Stimulated activated CD4-positive, alpha-beta T cell treated with anti-CD3 and anti-CD28 coated beads, Interleukin-4, amount 100 ng/mL, for 48 hours (primary cell): Measurements from ENCODE around the gene RAB3C.
"Not testable (repeated sequence)": the region's sequence is repeated elsewhere in the genome, so short reads cannot be mapped to it uniquely, and the experiment has no call there.

Experiments
- DNase-seq, 2 donors: peaks; one replicate each; pipeline ENCODE4 v3.0.0-alpha.2; 2020; ENCODE audit warnings: low read depth in 2 of 2

The RAB3C gene

GRCh38 chr5:58602889-58603288 is 20.0 kb downstream of the RAB3C start:
- not testable (repeated sequence) for DNase-seq

- no peak for DNase-seq
Measured at GRCh38 chr5:58606064-58606463, 23.2 kb downstream of the RAB3C start.

- no peak for DNase-seq
Measured at GRCh38 chr5:58615972-58616371, 33.1 kb downstream of the RAB3C start.

GRCh38 chr5:58617241-58617640 is 34.4 kb downstream of the RAB3C start:
- no peak for DNase-seq

GRCh38 chr5:58620336-58620735 is 37.5 kb downstream of the RAB3C start:
- no peak for DNase-seq

GRCh38 chr5:58622936-58623871 is 40.3 kb downstream of the RAB3C start:
- no peak for DNase-seq

- no peak for DNase-seq
Measured at GRCh38 chr5:58628626-58629025, 45.8 kb downstream of the RAB3C start.

- DNase-seq: no peak
Measured at GRCh38 chr5:58629271-58630159, 46.6 kb downstream of the RAB3C start.

GRCh38 chr5:58631895-58632294 is 49.0 kb downstream of the RAB3C start:
- DNase-seq: no peak

- no peak for DNase-seq
Measured at GRCh38 chr5:58635416-58635815, 52.5 kb downstream of the RAB3C start.

- DNase-seq: no peak
Measured at GRCh38 chr5:58640011-58640410, 57.1 kb downstream of the RAB3C start.

- no peak for DNase-seq
Measured at GRCh38 chr5:58641533-58641932, 58.7 kb downstream of the RAB3C start.

GRCh38 chr5:58648846-58649245 is 66.0 kb downstream of the RAB3C start:
- no peak for DNase-seq

GRCh38 chr5:58649716-58650115 is 66.8 kb downstream of the RAB3C start:
- no peak for DNase-seq

GRCh38 chr5:58653521-58653920 is 70.6 kb downstream of the RAB3C start:
- no peak for DNase-seq

- DNase-seq: no peak
Measured at GRCh38 chr5:58666141-58666540, 83.3 kb downstream of the RAB3C start.

- no peak for DNase-seq
Measured at GRCh38 chr5:58666598-58667581, 84.0 kb downstream of the RAB3C start.

- no peak for DNase-seq
Measured at GRCh38 chr5:58670582-58670981, 87.7 kb downstream of the RAB3C start.

- no peak for DNase-seq
Measured at GRCh38 chr5:58671155-58671554, 88.3 kb downstream of the RAB3C start.

- DNase-seq: no peak
Measured at GRCh38 chr5:58672521-58672920, 89.6 kb downstream of the RAB3C start.

GRCh38 chr5:58674070-58674469 is 91.2 kb downstream of the RAB3C start:
- no peak for DNase-seq
